K562 (cell line): ENCODE measurements around the gene LAMTOR4. TPM values are rescaled to one million over a fixed set of nuclear protein-coding genes. Genes with fewer than 3 reads are reported as not detected.

Experiments
- ELF4 ChIP-seq: fragments of 450-650 bp; formaldehyde crosslinking; IDR thresholded peaks from 2 replicates; pipeline ENCODE4 v1.4.0; 2022; ENCODE audit warnings: missing genetic modification characterization
- HOMEZ ChIP-seq: fragments of 250-450 bp; sonication (Bioruptor Pico); IDR thresholded peaks from 2 replicates; pipeline ENCODE4 v1.4.0; 2020; ENCODE audit warnings: mild to moderate bottlenecking, moderate library complexity
- JUN ChIP-seq, 2 experiments: sonication (generic) in 1 of 2; formaldehyde crosslinking in 1 of 2; IDR thresholded peaks; 2 replicates each; pipeline versions ENCODE4 v1.6.1 to v1.8.0; 2012 to 2022; ENCODE audit warnings: borderline replicate concordance in 2 of 2, mild to moderate bottlenecking in 2 of 2, improper control_type of control experiment in 1 of 2, low read depth in 1 of 2, low read length in 1 of 2, missing genetic modification reagents in 1 of 2
- KAT7 ChIP-seq: sonication (generic); formaldehyde crosslinking; IDR thresholded peaks from 2 replicates; pipeline ENCODE4 v1.8.0; 2022; ENCODE audit warnings: missing genetic modification reagents, mild to moderate bottlenecking, borderline replicate concordance
- MCM5 ChIP-seq: fragments of 450-650 bp; IDR thresholded peaks from 2 replicates; pipeline ENCODE4 v1.6.1; 2016; ENCODE audit warnings: low read depth
- NFATC3 ChIP-seq: fragments of 450-650 bp; IDR thresholded peaks from 2 replicates; pipeline ENCODE4 v1.6.1; 2017; ENCODE audit warnings: mild to moderate bottlenecking
- NKRF ChIP-seq: fragments of 450-650 bp; IDR thresholded peaks from 2 replicates; pipeline ENCODE4 v1.6.1; 2016; ENCODE audit warnings: borderline replicate concordance
- OTX1 ChIP-seq: fragments of 450-650 bp; formaldehyde crosslinking; IDR thresholded peaks from 2 replicates; pipeline ENCODE4 v1.4.0; 2022; ENCODE audit warnings: mild to moderate bottlenecking
- ZBTB40 ChIP-seq, 2 experiments: fragments of 450-650 bp in 1 of 2; sonication (generic) in 1 of 2; formaldehyde crosslinking in 1 of 2; IDR thresholded peaks; 2 replicates each; pipeline versions ENCODE4 v1.7.1 to v1.9.0; 2016 to 2022; ENCODE audit warnings: inconsistent platforms in 1 of 2, mild to moderate bottlenecking in 1 of 2, missing genetic modification reagents in 1 of 2
- ZNF121 ChIP-seq: sonication (generic); formaldehyde crosslinking; conservative IDR thresholded peaks from 2 replicates; pipeline ENCODE4 v1.8.0; 2022; ENCODE audit warnings: missing genetic modification reagents
- ZNF316 ChIP-seq: fragments of 450-650 bp; IDR thresholded peaks from 2 replicates; pipeline ENCODE4 v1.6.1; 2016
- polyA plus RNA-seq, 8 experiments: library from polyadenylated mRNA; depleted of rRNA in 4 of 8; stranded (reverse) in 5 of 8; unstranded in 3 of 8; fragments of >200 nt; fragmentation: Nextera tagmentation in 2 of 8; fragmentation: Illumina TruSeq in 1 of 8; extraction: Ambion mirVana in 2 of 8; extraction: Trizol in 1 of 8; gene quantifications; 2 replicates each; pipeline versions ENCODE4 v1.2.1 to v1.2.3, GENCODE V29; 2011 to 2014; ENCODE audit warnings: inconsistent platforms in 1 of 8, missing spikeins in 1 of 8
- total RNA-seq, 7 experiments: library from RNA; depleted of rRNA in 6 of 7; stranded (reverse); fragments of >200 nt in 6 of 7; fragmentation: Illumina TruSeq in 2 of 7; extraction: Trizol in 2 of 7; gene quantifications; 2 replicates each; pipeline versions ENCODE4 v1.2.1 to v1.2.3, GENCODE V29; 2011 to 2021; ENCODE audit warnings: low replicate concordance in 1 of 7

The LAMTOR4 gene
- total and polyA plus RNA-seq, 9 of the 15 experiments (the other 6 are each of a cell fraction or from before 2014, with no cell fraction given) = 79.6 to 314 (median 195) TPM

GRCh38 chr7:100177045-100178001, 28.6 kb downstream of the LAMTOR4 start, which contains the start of the genes GPC2 and STAG3 (continued):
- TF ChIP-seq ZBTB40 (IDR thresholded peaks at IDR 0.05) = no peak
- TF ChIP-seq ZBTB40 (CRISPR knock-in tag; IDR thresholded peaks at IDR 0.05) = no peak
- TF ChIP-seq JUN (IDR thresholded peaks at IDR 0.05; ENCODE audit: borderline replicate concordance, low read depth, low read length) = no peak
- TF ChIP-seq JUN (CRISPR knock-in tag; IDR thresholded peaks at IDR 0.05; ENCODE audit: borderline replicate concordance) = no peak
- TF ChIP-seq MCM5 = no peak
- TF ChIP-seq HOMEZ = no peak
- no peak for TF ChIP-seq OTX1
- no peak for TF ChIP-seq ELF4 (CRISPR knock-in tag)
- TF ChIP-seq ZNF121 (CRISPR knock-in tag) = no peak; the same call in 1 of the 2 replicates
- TF ChIP-seq NFATC3 = no peak
- TF ChIP-seq ZNF316 = no peak
- no peak for TF ChIP-seq KAT7 (CRISPR knock-in tag)
- no peak for TF ChIP-seq NKRF
